ENCODE data around the gene CENPT.

The CENPT gene

GRCh38 chr16:67814567-67814966, 32.9 kb downstream of the CENPT start:
- no peak for DNase-seq (ENCODE audit: low read depth in 2 of 2, low spot score in 1 of 2)

- no peak for DNase-seq (ENCODE audit: low read depth in 2 of 2, low spot score in 1 of 2)
Measured at GRCh38 chr16:67811899-67812298, 35.6 kb downstream of the CENPT start.

DNA sequence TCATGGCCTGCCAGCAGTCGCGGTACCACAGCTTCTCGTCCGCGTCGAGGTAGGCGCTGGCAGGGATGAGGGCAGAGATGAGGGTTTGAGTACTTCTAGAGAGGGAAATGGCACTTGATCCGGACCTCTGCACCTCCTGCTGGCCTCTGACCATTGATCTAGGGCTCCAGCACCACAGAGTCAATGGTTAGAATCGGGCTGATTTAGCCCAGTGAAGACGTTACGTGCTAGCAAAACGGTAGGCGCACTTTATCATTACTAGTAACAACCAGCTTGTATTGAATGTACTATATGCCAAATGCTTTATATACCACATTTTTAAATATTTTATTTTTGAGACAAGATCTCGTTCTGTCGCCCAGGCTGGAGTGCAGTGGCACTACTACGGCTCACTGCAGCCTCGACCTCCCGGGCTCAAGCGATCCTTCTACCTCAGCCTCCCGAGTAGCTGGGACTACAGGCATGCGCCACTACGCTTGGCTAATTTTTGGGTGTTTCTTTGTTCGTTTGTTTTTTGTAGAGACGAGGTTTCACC, 40.3 kb downstream of the CENPT start:
- no peak for DNase-seq (ENCODE audit: low read depth in 2 of 2, low spot score in 1 of 2)

GRCh38 chr16:67806428-67807147, 40.9 kb downstream of the CENPT start, which contains the start of the genes RANBP10 and TSNAXIP1:
RANBP10 (minus strand) TSS chr16:67806560; CDS start chr16:67806536, 24 bp downstream.
TSNAXIP1 (plus strand) TSS chr16:67806889; CDS start chr16:67807150, 261 bp downstream.
- peak; percentile 81 to 93 for DNase-seq (ENCODE audit: low read depth in 2 of 2, low spot score in 1 of 2)

DNA sequence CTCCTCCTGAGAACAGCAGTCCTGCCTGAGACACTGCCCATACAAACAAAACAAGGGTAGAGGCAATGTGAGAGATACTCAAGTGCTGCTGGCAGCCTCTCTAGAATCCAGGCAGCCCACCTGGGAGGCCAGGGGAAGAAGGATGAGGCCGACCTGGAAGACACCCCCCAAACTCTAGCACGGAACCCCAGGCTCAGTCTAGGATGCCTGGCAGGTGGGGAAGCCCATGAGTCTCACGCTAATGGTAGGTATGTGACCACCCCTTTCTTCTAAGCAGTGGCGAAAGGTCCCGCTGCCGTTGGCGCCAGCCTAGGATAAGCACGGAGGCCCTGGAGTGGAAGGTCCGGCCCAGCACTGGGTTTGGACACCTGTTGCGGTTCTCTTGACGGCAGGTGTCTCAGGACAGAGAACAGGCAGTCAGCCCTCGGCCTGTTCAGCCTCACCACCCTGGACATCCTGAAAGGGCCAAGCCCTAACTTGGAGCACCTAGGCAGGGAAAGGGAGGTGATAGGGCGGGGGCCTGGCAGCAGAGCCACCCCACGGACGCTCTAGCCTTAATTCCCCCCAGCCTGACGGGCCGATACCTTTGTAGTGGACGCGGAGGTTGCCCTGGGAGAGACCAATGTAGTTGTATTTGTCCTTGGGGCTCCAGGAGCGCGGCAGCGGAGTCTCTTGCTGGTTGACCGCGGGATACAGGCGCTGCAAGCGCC, 41.6 kb downstream of the CENPT start:
- DNase-seq (ENCODE audit: low read depth in 2 of 2, low spot score in 1 of 2), result no peak

DNA sequence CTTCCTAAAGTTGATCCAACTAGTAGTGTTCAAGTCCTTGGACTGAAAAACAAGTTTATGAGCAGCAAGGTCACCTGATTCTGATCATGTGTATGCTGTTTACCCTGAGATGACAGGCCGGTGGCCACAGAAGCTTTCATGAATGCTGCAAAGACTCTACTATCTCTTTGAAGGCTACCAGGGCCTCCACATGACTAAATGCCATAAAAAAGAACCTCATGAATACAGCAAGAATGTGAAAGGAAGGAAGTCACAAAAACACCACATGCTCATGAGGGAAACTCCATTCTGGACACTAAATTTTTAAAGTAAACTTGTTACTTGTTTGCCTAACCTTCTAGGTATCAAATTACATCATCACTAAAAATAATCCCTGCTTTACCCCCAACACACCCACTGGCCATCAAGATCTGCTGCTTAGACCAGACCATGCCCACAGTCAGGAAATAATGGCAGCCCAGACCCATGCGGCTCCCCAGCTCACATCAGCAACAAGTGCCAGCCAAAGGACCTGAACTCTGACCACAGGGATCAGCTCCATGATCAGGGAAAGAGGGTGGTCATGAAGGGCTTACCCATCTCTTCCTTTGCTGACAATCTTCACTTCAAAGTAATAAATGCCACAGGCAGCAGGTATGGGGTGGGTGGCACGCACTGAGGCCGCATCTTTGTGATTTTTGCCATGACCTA, 42.5 kb downstream of the CENPT start:
- no peak for DNase-seq (ENCODE audit: low read depth in 2 of 2, low spot score in 1 of 2)

DNA sequence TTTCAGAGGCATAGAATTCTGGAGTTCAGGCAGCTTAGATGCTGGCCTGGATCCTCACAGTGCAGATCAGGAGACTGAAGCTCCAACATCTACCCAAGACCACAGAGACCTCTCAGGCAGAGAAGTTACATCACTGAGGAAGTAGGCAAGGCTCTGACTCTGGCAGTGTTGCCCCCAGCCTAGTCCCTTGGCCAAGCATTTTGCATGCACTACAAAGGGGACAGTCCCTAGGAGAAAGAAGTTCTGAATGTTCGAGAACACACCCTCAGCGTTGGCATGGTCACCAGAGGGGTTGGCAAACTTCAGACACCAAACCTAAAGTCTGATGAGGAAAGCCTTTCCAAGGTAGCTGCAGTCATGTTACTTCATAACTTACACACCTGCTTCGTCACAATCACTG, 43.6 kb downstream of the CENPT start:
- DNase-seq (ENCODE audit: low read depth in 2 of 2, low spot score in 1 of 2), result no peak

GRCh38 chr16:67801883-67802282, 45.6 kb downstream of the CENPT start:
- DNase-seq (ENCODE audit: low read depth in 2 of 2, low spot score in 1 of 2), result no peak

DNA sequence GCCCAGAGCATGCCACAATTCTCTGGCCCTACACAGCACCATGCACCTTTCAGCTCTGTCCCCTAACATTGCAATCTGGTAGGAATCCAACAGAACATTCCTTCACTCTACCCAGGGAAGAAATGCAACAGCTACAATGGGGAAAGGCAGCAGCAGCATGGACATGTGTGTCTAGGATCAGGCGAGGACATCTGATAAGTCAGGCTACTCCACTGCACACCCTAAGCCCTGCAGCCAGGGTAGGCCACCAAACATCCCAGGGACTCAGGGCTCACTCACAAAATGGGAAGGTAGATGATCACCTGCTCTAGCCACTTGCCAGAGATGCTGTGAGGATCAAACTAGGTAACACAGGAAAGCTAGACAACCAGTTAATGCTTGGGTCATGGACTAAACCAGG, 46.3 kb downstream of the CENPT start:
- no peak for DNase-seq (ENCODE audit: low read depth in 2 of 2, low spot score in 1 of 2)

DNA sequence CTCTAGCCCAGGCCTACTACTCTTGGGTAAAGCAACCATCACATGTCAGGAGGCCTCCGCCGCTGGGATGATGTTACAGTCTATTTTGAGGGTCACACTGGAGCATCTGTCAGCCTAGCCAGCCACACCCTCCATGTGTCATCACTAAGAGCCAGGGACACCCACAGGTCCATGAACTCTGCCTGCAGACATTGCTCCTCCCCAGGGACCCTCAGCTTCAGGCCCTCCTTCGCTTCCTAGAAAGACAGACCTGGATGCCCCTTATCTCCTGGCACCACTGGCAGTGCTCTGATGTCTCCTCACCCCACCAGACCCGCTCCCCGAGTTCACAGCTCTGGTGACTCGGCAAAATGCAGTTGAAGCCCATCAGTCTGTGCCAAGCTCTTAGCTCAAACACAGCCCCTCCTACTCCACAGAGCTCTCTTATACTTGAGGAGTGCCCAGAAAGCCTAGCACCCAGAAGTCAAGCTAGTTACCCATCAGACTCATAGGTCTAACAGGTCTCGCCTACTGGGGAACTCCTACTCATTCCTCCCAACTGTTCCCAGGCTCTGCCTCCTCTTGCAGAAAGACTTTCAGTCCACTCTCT, 47.1 kb downstream of the CENPT start:
- DNase-seq (ENCODE audit: low read depth in 2 of 2, low spot score in 1 of 2), result no peak

DNA sequence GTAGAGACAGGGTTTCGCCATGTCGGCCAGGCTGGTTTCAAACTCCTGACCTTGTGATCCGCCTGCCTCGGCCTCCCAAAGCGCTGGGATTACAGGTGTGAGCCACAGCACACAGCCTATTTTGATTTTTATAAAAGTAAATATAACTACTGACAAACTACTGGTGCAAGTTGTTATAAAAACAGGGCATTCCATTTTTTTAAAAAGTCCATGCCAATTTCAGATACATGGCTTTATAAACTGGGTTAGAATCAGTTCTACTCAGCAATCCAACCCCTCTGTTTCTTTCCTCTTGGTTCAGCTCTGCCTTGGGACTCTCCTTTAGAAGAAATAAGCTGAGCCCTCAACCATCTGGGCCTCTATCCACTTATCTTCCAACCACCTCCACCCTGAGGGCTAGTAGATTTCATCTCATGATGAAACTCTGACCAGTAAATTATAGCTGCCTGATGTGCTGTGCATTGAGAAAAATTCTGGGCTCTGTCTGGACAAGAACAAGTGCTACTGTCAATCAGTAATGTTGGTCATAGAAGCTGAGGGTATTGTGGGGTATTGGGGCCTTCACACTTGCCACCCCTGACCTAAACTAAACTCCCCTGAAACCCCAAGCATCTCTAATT, 51.3 kb downstream of the CENPT start:
- DNase-seq (ENCODE audit: low read depth in 2 of 2, low spot score in 1 of 2), result no peak

- no peak for DNase-seq (ENCODE audit: low read depth in 2 of 2, low spot score in 1 of 2)
Measured at GRCh38 chr16:67790071-67790470, 57.4 kb downstream of the CENPT start.

DNA sequence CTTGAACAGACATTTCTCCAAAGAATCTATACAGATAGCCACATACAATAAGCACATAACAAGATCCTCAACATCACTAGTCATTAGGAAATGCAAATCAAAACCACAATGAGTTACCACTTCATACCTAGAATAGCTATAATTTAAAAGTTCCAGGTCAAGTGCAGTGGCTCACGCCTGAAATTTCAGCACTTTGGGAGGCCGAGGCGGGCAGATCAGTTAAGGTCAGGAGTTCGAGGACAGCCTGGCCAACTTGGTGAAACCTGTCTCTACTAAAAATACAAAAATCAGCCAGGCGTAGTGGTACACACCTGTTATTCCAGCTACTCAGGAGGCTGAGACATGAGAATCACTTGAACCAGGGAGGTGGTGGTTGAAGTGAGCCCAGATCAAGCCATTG, 61.0 kb downstream of the CENPT start:
- no peak for DNase-seq (ENCODE audit: low read depth in 2 of 2, low spot score in 1 of 2)

- no peak for DNase-seq (ENCODE audit: low read depth in 2 of 2, low spot score in 1 of 2)
Measured at GRCh38 chr16:67783353-67783725, 64.2 kb downstream of the CENPT start.

DNA sequence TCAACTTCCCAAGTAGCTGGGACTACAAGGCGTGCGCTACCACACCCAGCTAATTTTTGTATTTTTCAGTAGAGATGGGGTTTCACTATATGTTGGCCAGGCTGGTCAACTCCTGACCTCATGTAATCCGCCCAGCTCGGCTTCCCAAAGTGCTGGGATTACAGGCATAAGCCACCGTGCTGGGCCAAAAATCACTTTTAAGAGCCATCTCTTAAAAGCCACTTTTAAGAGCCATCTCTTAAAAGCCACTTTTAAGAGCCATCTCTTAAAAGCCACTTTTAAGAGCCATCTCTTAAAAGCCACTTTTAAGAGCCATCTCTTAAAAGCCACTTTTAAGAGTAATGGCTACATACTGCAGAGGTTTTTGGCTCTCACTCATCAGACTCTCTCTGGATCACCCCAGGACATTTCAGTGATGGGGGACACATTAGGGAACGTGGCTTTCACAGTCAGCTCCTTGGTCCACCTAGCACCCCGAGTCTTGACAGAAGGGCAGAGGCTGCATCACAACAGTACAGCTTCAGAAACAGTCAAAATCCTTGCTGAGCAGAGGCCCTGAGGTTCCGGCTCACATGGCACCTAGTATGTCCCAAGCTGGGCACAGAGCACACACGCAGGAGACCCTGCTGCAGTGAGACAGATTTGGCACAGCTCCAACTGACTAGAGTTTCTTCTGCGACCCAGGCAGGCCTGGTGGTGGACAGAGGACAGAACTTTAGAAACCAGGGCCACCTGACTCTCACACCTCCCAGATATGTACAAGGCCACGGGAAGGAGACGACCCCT, 64.7 kb downstream of the CENPT start:
- no peak for DNase-seq (ENCODE audit: low read depth in 2 of 2, low spot score in 1 of 2)

DNA sequence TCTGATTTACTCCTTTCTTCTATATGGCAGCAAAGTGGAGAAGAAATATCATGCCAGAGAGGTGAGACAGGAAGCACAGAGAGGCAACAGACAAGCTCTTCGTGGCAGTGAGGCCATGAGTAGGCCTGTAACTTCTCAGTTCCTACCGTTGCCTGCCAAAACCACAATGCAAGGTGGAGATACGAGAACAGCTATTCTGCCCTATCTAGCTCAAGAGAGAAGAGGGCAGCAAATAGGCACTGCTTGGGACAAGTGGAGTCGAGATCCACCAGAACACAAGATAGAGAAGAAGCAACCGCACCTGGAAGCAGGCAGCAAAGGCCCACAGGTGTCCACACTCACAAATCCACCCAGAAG, 66.0 kb downstream of the CENPT start:
- no peak for DNase-seq (ENCODE audit: low read depth in 2 of 2, low spot score in 1 of 2)

GRCh38 chr16:67780847-67781564, 66.5 kb downstream of the CENPT start:
- no peak for DNase-seq (ENCODE audit: low read depth in 2 of 2, low spot score in 1 of 2)

DNA sequence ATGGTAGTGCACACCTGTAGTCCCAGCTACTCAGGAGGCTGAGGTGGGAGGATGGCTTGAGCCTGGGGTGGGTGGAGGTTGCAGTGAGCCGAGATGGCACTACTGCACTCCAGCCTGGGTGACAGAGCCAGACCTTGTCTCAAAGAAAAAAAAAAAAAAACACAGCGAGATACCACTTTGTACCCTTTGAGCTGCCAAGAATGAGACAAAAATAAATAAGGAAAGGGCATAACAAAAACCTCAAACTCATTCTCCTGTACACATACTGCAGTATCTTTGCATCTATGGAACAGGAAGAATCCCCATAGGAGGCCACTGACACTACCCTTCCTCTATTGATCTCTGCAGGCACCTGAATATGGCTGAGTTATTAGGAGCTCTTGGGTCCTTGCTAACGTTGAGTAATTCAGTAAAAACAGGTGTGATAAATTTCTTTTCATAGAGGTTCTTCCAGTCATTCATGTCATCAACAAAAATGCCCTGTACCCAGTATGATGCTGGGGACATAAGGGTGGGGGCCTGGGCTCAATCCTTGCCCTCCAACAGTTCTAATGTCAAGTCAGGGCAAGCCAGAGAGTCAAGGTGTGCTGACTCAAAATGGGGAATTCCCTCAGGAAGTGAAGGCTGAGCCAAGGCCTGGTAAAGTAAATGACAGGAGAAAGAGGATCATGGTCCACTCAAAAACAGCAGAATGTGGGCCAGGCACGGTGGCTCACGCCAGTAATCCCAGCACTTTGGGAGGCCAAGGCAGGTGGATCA, 68.1 kb downstream of the CENPT start:
- no peak for DNase-seq (ENCODE audit: low read depth in 2 of 2, low spot score in 1 of 2)
